HS-5 (cell line): Measurements from ENCODE around the gene GCGR.

Experiments used
- DNase-seq: peaks from one replicate; pipeline ENCODE4 v3.0.0-alpha.2; 2012; ENCODE audit warnings: low read depth

Gene GCGR

GRCh38 chr17:81803728-81804558, at the start of gene GCGR:
GCGR (plus strand) TSS chr17:81804150; CDS start chr17:81809019, 4,869 bp downstream.
- DNase-seq = no peak

GRCh38 chr17:81792675-81793615, 11.0 kb upstream of the GCGR start:
- DNase-seq = no peak

- DNase-seq = no peak
Observed at GRCh38 chr17:81794074-81794476, 9.9 kb upstream of the GCGR start.

GRCh38 chr17:81794509-81794908, 9.4 kb upstream of the GCGR start:
- no peak for DNase-seq

DNA sequence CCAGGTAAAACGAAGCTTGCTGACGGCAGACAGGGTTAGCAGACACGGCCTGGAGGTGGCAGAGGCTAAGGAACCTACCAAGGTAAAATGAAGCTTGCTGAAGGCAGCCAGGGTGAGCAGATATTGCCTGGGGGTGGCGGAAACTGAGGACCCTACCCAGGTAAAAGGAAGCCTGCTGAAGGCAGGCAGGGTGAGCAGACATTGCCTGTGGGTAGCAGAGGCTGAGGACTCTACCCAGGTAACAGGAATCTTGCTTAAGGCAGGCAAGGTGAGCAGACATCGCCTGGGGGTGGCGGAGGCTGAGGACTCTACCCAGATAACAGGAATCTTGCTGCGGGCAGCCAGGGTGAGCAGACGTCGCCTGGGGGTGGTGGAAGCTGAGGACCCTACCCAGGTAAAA, 2.6 kb upstream of the GCGR start:
- DNase-seq = no peak

DNA sequence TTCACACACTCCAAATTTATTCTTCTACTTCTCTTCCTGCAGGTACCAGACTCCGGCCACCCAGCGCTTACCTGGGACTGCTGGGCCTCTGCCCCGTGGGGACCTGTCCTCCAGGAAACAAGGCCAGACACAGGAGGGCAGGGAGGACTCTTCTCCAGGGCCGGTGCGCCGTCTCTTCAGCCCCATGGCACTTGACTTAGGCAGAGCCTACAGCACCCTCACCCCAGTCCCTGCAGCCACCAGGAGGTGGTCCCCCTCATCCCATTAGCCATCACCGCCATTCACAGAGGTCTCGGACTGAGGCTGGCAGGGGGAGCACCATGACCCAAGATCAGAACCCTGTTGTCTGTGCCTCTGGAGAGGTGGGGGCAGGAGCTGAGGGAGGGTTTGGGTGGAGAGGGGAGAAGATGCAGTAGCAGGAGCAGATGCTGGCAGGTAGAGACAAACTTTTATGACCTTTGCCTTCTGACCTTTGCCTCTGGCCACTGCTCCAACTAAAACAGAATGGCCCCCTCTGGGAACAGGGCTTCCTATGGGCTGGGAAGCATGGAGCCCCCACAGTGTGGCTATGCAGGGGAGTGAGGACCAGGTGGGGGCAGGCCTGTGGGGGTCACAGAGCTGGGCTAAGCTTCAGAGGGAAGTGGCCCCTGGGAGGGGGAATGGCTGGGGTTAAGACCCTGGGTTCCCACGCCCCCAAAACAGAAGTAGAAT, 1.7 kb upstream of the GCGR start:
- no peak for DNase-seq

DNA sequence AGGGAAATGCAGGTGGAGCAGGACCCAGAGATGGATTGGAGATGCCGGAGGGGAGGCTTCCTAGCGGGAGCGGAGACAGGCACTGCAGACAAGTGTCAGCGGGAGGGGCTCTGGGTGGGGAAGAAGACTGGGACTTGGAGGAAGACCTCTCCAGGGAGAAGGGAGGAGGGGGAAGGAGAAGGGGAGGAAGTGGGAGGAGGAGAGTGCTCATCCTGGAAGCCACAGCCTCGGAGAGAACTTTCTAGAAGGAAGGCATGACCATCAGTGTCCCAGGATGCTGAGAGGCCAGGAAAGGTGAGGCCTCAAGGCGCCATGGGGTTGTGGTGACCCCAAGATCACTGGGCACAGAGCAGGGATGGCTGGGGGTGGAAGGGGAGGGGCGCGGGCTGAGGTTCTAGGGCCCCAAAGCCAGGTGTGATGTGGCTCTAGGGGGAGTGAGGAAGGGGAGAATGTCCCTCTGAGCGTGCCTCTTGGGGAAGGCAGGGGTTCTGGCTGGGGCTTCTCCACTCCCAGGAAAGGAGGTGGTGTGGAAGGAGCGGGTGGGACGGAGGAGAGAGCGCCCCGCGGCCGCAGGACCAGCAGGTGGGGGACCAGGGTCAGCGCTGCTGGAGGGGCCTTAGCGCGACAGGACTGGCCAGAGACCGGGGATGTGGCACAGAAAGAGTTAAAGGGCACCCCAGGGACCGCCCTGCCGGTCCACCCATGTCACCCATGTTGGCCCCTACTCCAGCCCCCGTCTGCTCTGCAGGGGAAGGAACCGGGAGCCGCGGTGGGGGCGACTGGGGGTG, 900 bp upstream of the GCGR start:
- DNase-seq = no peak

GRCh38 chr17:81804559-81805399, 829 bp downstream of the GCGR start:
- no peak for DNase-seq

DNA sequence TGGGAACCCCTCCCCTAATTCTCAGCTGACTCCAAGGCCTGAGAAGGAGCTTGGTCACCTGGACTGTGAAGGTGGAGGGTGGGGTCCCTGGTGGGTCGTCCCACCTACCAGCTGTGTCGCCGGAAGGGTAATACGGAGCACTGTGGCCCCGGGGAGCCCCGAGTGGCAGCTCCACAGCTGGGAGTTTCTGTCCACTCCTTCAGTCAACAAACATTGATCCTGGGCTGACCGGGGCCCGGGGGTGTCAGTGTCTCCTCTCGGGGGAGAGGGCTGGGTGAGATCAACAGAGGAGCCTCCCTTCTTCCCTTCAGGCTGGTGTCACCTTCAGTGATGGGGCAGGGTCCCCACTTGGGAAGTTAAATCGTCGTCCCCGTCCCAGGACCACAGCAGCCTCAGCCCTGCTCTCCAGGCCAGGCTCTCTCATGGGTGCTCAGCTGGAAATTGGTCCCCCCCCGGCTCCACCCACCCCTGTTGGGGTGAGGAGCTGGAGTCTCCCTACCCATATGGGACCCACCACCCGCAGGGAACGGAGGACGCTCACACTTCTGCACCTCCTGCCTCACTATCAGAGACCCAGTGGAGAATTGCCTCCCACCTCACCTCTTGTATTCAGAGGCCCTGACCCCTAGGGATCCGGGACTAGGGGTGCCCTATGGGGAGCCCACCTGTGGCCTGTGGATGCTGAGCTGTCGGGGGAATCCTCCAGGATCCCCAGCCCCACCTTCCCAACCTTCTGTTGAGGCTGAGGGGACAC, 1.9 kb downstream of the GCGR start:
- no peak for DNase-seq

- DNase-seq = no peak
Observed at GRCh38 chr17:81806461-81807209, 2.7 kb downstream of the GCGR start.

DNA sequence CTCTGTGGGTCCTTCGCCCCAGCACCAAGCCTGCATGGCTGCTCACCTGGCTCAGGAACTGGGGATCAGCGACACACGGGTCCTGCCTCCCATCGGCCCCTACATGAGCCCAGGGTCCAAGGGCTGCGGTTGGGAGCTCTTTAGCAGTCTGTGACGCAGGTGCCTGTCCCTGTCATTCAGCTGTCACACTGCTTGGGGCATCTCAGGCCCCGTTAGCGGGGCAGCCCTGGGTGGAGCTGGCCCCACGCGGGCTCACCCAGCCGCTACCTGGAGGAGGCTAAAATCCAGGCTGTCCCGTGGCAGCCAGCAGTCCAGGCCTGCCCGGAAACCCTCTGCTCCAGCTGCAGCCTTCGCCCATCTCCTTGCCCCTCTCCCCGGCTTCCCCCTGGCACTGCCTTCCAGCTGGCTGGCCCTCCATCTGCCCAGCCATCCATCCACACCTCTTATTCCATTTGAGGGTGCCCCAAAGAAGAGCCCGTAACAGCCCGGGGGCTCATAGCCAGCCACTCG, 3.3 kb downstream of the GCGR start:
- no peak for DNase-seq

DNA sequence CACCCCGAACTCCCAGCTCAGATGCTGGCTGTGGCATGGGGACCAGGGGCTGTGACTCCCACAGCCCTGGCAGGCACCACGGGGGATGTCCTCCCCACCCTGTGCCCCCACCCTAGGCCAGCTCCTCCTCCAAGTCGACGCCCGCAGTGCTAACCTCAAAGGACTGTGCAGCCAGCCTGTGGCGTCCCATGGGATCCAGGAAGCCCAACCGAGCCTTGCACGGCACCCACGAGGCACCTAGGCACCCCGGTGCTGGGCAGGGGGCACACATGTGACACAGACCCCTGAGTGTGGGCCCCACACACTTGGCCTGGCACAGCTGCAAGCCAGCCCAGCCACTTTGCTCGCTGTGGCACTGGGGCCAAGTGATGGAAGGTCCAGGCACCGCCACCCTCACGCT, 3.9 kb downstream of the GCGR start:
- no peak for DNase-seq

DNA sequence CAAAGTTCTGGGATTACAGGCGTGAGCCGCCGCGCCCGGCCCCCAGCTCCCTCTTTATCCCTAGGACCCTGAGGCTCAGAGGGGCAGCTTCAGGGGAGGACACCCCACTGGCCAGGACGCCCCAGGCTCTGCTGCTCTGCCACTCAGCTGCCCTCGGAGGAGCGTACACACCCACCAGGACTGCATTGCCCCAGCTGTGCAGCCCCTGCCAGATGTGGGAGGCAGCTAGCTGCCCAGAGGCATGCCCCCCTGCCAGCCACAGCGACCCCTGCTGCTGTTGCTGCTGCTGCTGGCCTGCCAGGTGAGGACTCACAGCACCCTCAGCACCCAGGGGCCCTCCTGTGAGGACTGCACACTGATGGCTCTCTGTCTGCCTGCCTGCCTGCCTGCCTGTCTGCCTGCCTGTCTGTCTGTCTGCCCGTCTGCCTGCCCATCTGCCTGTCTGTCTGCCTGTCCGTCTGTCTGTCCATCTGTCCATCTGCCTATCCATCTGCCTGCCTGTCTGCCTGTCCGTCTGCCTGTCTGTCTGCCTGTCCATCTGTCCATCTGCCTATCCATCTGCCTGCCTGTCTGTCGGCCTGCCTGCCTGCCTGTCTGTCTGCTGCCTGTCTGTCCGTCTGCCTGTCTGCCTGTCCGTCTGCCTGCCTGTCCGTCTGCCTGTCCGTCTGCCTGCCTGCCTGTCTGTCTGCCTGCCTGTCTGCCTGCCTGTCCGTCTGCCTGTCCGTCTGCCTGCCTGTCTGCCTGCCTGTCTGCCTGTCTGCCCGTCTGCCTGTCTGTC, 5.0 kb downstream of the GCGR start:
- no peak for DNase-seq

DNA sequence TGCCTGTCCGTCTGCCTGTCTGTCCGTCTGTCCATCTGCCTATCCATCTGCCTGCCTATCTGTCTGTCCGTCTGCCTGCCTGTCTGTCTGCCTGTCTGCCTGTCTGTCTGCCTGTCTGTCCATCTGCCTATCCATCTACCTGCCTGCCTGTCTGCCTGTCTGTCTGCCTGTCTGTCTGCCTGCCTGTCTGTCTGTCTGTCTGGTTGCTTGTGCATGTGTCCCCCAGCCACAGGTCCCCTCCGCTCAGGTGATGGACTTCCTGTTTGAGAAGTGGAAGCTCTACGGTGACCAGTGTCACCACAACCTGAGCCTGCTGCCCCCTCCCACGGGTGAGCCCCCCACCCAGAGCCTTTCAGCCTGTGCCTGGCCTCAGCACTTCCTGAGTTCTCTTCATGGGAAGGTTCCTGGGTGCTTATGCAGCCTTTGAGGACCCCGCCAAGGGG, 5.6 kb downstream of the GCGR start:
- DNase-seq = no peak

GRCh38 chr17:81810476-81810875, 6.5 kb downstream of the GCGR start:
- no peak for DNase-seq

DNA sequence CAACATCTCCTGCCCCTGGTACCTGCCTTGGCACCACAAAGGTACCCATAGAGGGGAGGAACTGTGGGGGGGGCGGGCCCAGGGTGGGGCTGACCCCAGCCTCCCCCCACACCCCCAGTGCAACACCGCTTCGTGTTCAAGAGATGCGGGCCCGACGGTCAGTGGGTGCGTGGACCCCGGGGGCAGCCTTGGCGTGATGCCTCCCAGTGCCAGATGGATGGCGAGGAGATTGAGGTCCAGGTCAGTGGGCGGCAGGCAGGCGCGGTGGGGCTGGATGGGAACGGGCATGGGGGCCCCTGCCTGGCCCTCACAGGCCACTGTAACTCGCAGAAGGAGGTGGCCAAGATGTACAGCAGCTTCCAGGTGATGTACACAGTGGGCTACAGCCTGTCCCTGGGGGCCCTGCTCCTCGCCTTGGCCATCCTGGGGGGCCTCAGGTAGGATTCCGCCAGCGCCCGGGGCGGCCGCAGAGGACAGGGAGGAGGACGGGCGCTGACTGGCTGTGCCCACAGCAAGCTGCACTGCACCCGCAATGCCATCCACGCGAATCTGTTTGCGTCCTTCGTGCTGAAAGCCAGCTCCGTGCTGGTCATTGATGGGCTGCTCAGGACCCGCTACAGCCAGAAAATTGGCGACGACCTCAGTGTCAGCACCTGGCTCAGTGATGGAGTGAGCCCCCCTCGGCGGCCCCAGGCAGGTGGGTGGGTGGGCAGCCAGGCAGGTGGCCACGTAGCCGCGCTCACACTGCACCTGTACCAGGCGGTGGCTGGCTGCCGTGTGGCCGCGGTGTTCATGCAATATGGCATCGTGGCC, 7.1 kb downstream of the GCGR start:
- no peak for DNase-seq
